HG03469 (cell line): ENCODE measurements around the gene GABRD.

Experiments
- ATAC-seq: cut with Tn5 transposase; IDR thresholded peaks from one replicate; pipeline ENCODE4 v1.9.1; 2021; ENCODE audit warnings: mild to moderate bottlenecking, moderate library complexity, moderate number of reproducible peaks; ENCODE audit not compliant: unreplicated experiment

Gene GABRD

GRCh38 chr1:2052054-2052679 is 33.0 kb downstream of the GABRD start:
- no peak for ATAC-seq

GRCh38 chr1:2052756-2053155 is 33.6 kb downstream of the GABRD start:
- no peak for ATAC-seq

GRCh38 chr1:2053217-2053616 is 34.1 kb downstream of the GABRD start:
- ATAC-seq, result no peak

GRCh38 chr1:2053784-2054376 is 34.7 kb downstream of the GABRD start:
- ATAC-seq, result no peak

- ATAC-seq, result no peak
Measured at GRCh38 chr1:2054560-2054959, 35.4 kb downstream of the GABRD start.

- no peak for ATAC-seq
Measured at GRCh38 chr1:2055911-2056575, 36.9 kb downstream of the GABRD start.

GRCh38 chr1:2056955-2057590 is 37.9 kb downstream of the GABRD start:
- no peak for ATAC-seq

- no peak for ATAC-seq
Measured at GRCh38 chr1:2059290-2059953, 40.3 kb downstream of the GABRD start.

GRCh38 chr1:2060072-2060471 is 40.9 kb downstream of the GABRD start:
- no peak for ATAC-seq

- no peak for ATAC-seq
Measured at GRCh38 chr1:2060535-2060934, 41.4 kb downstream of the GABRD start.

- no peak for ATAC-seq
Measured at GRCh38 chr1:2061065-2061778, 42.1 kb downstream of the GABRD start.

GRCh38 chr1:2065699-2066098 is 46.6 kb downstream of the GABRD start:
- no peak for ATAC-seq

GRCh38 chr1:2067393-2067792 is 48.2 kb downstream of the GABRD start:
- no peak for ATAC-seq

- no peak for ATAC-seq
Measured at GRCh38 chr1:2067981-2068380, 48.8 kb downstream of the GABRD start.

GRCh38 chr1:2068951-2069350 is 49.8 kb downstream of the GABRD start:
- ATAC-seq, result no peak

GRCh38 chr1:2070016-2070415 is 50.9 kb downstream of the GABRD start:
- no peak for ATAC-seq

- no peak for ATAC-seq
Measured at GRCh38 chr1:2070800-2071530, 51.8 kb downstream of the GABRD start.

- no peak for ATAC-seq
Measured at GRCh38 chr1:2072109-2072806, 53.1 kb downstream of the GABRD start.

GRCh38 chr1:2072891-2073290 is 53.7 kb downstream of the GABRD start:
- no peak for ATAC-seq
